ENCODE measurements around the gene SLCO2A1.

Gene SLCO2A1

GRCh38 chr3:133983126-133983525, 46.6 kb downstream of the SLCO2A1 start:
- TF ChIP-seq CTCF (conservative IDR thresholded peaks at IDR 0.05; ENCODE audit: low read depth, low read length), result no peak
- Histone ChIP-seq H3K79me2 (ENCODE audit: insufficient read depth, low read depth) (no peaks in the 10 kb centered on the region), H3K9ac (no peak overlapping the region)

GRCh38 chr3:133980550-133980949, 49.2 kb downstream of the SLCO2A1 start:
- H3K79me2 ChIP-seq (ENCODE audit: insufficient read depth, low read depth), result no peaks in the 10 kb centered on the region
- H2AFZ ChIP-seq (ENCODE audit: low read depth), result no peak overlapping the region
- no peak overlapping the region for H3K4me3 ChIP-seq (IDR thresholded peaks at IDR 0.05; ENCODE audit: insufficient read depth, low read depth, low read length)
- TF ChIP-seq CTCF (conservative IDR thresholded peaks at IDR 0.05; ENCODE audit: low read depth, low read length), result no peak
- H3K4me2 ChIP-seq, result no peak overlapping the region
- H3K4me1 ChIP-seq (ENCODE audit: low read depth, poor library complexity, severe bottlenecking), result no peaks in the 10 kb centered on the region
- H4K20me1 ChIP-seq (ENCODE audit: insufficient read depth), result no peaks in the 10 kb centered on the region
- no peak overlapping the region for H3K27ac ChIP-seq
- H3K9ac ChIP-seq, result no peak overlapping the region
- no peaks in the 10 kb centered on the region for H3K36me3 ChIP-seq (ENCODE audit: insufficient read depth)
- H3K27me3 ChIP-seq (ENCODE audit: insufficient read depth, low read depth), result no peaks in the 10 kb centered on the region

More at GRCh38 chr3:133983126-133983525, 46.6 kb downstream of the SLCO2A1 start:
- Histone ChIP-seq H3K4me2 (no peak overlapping the region), H2AFZ (ENCODE audit: low read depth) (no peak overlapping the region), H3K27me3 (ENCODE audit: insufficient read depth, low read depth) (no peaks in the 10 kb centered on the region), H3K4me1 (ENCODE audit: low read depth, poor library complexity, severe bottlenecking) (no peaks in the 10 kb centered on the region), H3K36me3 (ENCODE audit: insufficient read depth) (no peaks in the 10 kb centered on the region), H4K20me1 (ENCODE audit: insufficient read depth) (no peaks in the 10 kb centered on the region), H3K27ac (no peak overlapping the region), H3K4me3 (IDR thresholded peaks at IDR 0.05; ENCODE audit: insufficient read depth, low read depth, low read length) (no peak overlapping the region)

GRCh38 chr3:133980035-133980434, 49.7 kb downstream of the SLCO2A1 start:
- Histone ChIP-seq H3K36me3 (ENCODE audit: insufficient read depth) (no peaks in the 10 kb centered on the region), H3K27ac (no peak overlapping the region), H3K79me2 (ENCODE audit: insufficient read depth, low read depth) (no peaks in the 10 kb centered on the region), H3K4me1 (ENCODE audit: low read depth, poor library complexity, severe bottlenecking) (no peaks in the 10 kb centered on the region), H2AFZ (ENCODE audit: low read depth) (no peak overlapping the region), H3K4me3 (IDR thresholded peaks at IDR 0.05; ENCODE audit: insufficient read depth, low read depth, low read length) (no peak overlapping the region), H3K27me3 (ENCODE audit: insufficient read depth, low read depth) (no peaks in the 10 kb centered on the region), H3K9ac (no peak overlapping the region), H4K20me1 (ENCODE audit: insufficient read depth) (no peaks in the 10 kb centered on the region), H3K4me2 (no peak overlapping the region)
- no peak for TF ChIP-seq CTCF (conservative IDR thresholded peaks at IDR 0.05; ENCODE audit: low read depth, low read length)

- no peaks in the 10 kb centered on the region for H3K36me3 ChIP-seq (ENCODE audit: insufficient read depth)
- no peak overlapping the region for H2AFZ ChIP-seq (ENCODE audit: low read depth)
- H3K4me3 ChIP-seq (IDR thresholded peaks at IDR 0.05; ENCODE audit: insufficient read depth, low read depth, low read length), result no peak overlapping the region
- no peaks in the 10 kb centered on the region for H4K20me1 ChIP-seq (ENCODE audit: insufficient read depth)
- no peak overlapping the region for H3K27ac ChIP-seq
- no peak overlapping the region for H3K4me2 ChIP-seq
- H3K4me1 ChIP-seq (ENCODE audit: low read depth, poor library complexity, severe bottlenecking), result no peaks in the 10 kb centered on the region
- TF ChIP-seq CTCF (conservative IDR thresholded peaks at IDR 0.05; ENCODE audit: low read depth, low read length), result no peak
- no peak overlapping the region for H3K9ac ChIP-seq
- no peaks in the 10 kb centered on the region for H3K79me2 ChIP-seq (ENCODE audit: insufficient read depth, low read depth)
- H3K27me3 ChIP-seq (ENCODE audit: insufficient read depth, low read depth), result no peaks in the 10 kb centered on the region
Measured at GRCh38 chr3:133979553-133979952, 50.2 kb downstream of the SLCO2A1 start.

Data from KMS-11 (cell line).